Bronchial epithelial cell (primary cell): ENCODE measurements around the gene MRTFB. TPM values are rescaled to one million over a fixed set of nuclear protein-coding genes. Genes with fewer than 3 reads are reported as not detected.

Experiments
- DNase-seq: peaks from one replicate; pipeline ENCODE4 v3.0.0-alpha.2; 2010; ENCODE audit warnings: low read depth
- FAIRE-seq: peaks from 2 replicates; lab custom pipeline; 2011; peaks lifted over from hg19 to GRCh38; lab: Jason Lieb, UNC
- H3K27me3 ChIP-seq: 2 replicates; pipeline ENCODE4 v1.5.1; 2011; ENCODE audit warnings: low read length; ENCODE audit not compliant: control insufficient read depth, insufficient read depth
- H3K36me3 ChIP-seq: 2 replicates; pipeline ENCODE4 v1.5.1; 2011; ENCODE audit warnings: low read length; ENCODE audit not compliant: control insufficient read depth, insufficient read depth
- H3K4me3 ChIP-seq: 2 replicates; pipeline ENCODE4 v1.5.1; 2011; ENCODE audit warnings: mild to moderate bottlenecking, low read depth, low read length, control low read depth
- total RNA-seq: library from RNA; depleted of rRNA; stranded (reverse); fragments of >200 nt; gene quantifications from 2 replicates; pipeline ENCODE4 v1.2.1, GENCODE V29; 2014
- TF ChIP-seq, protein P1 (sequence below): IDR thresholded peaks from 2 replicates; pipeline ENCODE4 v1.5.1; 2011; ENCODE audit warnings: mild to moderate bottlenecking, moderate library complexity, low read length, control low read depth, inconsistent platforms; ENCODE audit not compliant: insufficient read depth, severe bottlenecking

MRTFB gene
- total RNA-seq, 1 donor from 2014 or later = 6.8 TPM

DNA sequence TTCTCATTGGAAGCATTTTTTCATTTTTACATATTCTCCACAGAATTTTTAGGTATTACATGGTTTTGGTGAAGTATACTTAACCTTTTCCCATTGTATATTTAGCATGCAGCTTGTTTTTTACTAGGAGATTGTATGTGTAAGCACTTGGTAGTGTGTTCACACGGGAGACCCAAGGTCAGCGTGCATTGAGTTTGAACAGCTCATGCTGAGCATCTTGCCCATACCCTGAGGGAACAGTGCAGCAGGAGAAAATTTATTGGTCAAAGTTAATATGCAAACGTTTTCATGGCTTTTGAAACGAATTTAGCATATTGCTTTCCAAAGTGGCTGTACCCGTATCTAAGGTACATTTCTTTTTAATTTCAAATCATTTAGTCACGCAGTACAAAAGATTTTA lies 168.7 kb downstream of the MRTFB start:
- H3K27me3 ChIP-seq = no peaks in the 10 kb centered on the region

GRCh38 chr16:14240219-14240843 lies 169.2 kb downstream of the MRTFB start:
- DNase-seq = no peak
- TF ChIP-seq, protein P1, sequence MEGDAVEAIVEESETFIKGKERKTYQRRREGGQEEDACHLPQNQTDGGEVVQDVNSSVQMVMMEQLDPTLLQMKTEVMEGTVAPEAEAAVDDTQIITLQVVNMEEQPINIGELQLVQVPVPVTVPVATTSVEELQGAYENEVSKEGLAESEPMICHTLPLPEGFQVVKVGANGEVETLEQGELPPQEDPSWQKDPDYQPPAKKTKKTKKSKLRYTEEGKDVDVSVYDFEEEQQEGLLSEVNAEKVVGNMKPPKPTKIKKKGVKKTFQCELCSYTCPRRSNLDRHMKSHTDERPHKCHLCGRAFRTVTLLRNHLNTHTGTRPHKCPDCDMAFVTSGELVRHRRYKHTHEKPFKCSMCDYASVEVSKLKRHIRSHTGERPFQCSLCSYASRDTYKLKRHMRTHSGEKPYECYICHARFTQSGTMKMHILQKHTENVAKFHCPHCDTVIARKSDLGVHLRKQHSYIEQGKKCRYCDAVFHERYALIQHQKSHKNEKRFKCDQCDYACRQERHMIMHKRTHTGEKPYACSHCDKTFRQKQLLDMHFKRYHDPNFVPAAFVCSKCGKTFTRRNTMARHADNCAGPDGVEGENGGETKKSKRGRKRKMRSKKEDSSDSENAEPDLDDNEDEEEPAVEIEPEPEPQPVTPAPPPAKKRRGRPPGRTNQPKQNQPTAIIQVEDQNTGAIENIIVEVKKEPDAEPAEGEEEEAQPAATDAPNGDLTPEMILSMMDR = no peak
- H3K4me3 ChIP-seq = no peak overlapping the region
- FAIRE-seq = no peak
- peaks cover 13% of the 10 kb centered on the region for H3K36me3 ChIP-seq
- no peaks in the 10 kb centered on the region for H3K27me3 ChIP-seq

More for the DNA sequence above, 168.7 kb downstream of the MRTFB start:
- DNase-seq = no peak
- TF ChIP-seq, protein P1 = no peak
- peaks cover 13% of the 10 kb centered on the region for H3K36me3 ChIP-seq
- no peak for FAIRE-seq
- no peak overlapping the region for H3K4me3 ChIP-seq

DNA sequence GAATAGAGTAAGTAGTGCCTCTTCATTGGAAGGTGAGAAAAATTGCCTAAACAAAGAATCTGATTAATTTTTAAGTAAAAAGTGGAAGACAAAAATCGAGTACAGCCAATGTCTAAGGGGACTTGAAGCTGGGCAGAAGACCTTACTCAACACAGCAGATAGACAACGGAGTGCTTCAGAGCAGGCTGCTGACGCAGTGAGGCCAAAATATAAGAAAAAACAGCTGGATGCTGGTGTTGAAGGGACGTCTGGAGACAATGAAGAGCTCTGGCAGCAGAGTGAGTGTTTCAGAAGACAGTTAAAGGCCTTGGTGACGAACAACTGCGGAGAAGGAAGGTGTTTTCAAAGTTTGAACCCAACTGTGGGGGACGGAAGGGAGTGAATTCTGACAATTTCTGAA lies 169.8 kb downstream of the MRTFB start:
- Histone ChIP-seq H3K27me3 (no peaks in the 10 kb centered on the region), H3K4me3 (no peak overlapping the region), H3K36me3 (peaks cover 13% of the 10 kb centered on the region)
- TF ChIP-seq, protein P1 = no peak
- FAIRE-seq (no peak), DNase-seq (no peak)

- no peak for FAIRE-seq
- no peaks in the 10 kb centered on the region for H3K27me3 ChIP-seq
- TF ChIP-seq, protein P1 = no peak
- no peak for DNase-seq
- no peak overlapping the region for H3K4me3 ChIP-seq
- H3K36me3 ChIP-seq = peaks cover 14% of the 10 kb centered on the region
Measured at GRCh38 chr16:14241631-14242030, 170.5 kb downstream of the MRTFB start.

DNA sequence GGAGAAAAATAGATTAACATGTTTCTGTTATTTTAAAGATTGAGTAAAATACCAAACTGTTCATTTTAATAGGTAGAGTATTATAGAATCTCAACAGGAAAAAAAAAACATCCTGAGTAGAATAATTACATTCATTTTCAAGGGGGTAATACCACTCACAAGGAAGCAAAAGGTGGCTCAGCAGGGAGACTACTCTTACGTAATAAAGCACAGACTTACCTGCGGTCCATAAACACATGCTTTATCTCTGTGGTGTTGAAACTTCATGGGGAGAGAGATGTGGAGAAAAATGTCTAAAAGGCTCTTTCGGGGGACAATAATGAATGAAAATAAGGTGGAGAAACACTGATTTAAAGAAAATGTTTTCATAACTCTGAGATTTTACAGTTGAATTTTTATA lies 171.7 kb downstream of the MRTFB start:
- DNase-seq (no peak), FAIRE-seq (no peak)
- H3K27me3 ChIP-seq = no peaks in the 10 kb centered on the region
- peaks cover 21% of the 10 kb centered on the region for H3K36me3 ChIP-seq
- no peak overlapping the region for H3K4me3 ChIP-seq
- TF ChIP-seq, protein P1 = no peak
